Left ventricle myocardium inferior (tissue), 1 donor: Measurements from ENCODE around the gene CZIB. TPM values are rescaled to one million over a fixed set of nuclear protein-coding genes. Genes with fewer than 3 reads are reported as not detected.

Experiments used
- DNase-seq: peaks from one replicate; pipeline ENCODE4 v3.0.0-alpha.2; 2020
- H3K27ac ChIP-seq: fragments of 200-600 bp; replicated peaks from 2 replicates; pipeline ENCODE4 v1.8.0; 2021
- H3K27me3 ChIP-seq: fragments of 200-600 bp; 2 replicates; pipeline ENCODE4 v1.8.0; 2021; ENCODE audit warnings: low read depth
- H3K36me3 ChIP-seq: fragments of 200-600 bp; 2 replicates; pipeline ENCODE4 v1.8.0; 2021
- H3K4me1 ChIP-seq: fragments of 200-600 bp; 2 replicates; pipeline ENCODE4 v1.8.0; 2021
- H3K4me3 ChIP-seq: fragments of 200-600 bp; 2 replicates; pipeline ENCODE4 v1.8.0; 2021; ENCODE audit warnings: mild to moderate bottlenecking, moderate library complexity
- H3K9me3 ChIP-seq: fragments of 200-600 bp; replicated peaks from 2 replicates; pipeline ENCODE4 v1.8.0; 2021
- CTCF ChIP-seq: fragments of 200-600 bp; IDR thresholded peaks from 2 replicates; pipeline ENCODE4 v1.8.0; 2021; ENCODE audit warnings: antibody characterized with exemption, mild to moderate bottlenecking, borderline replicate concordance
- intact Hi-C: fragments of 100-400 bp; cut with micrococcal nuclease; formaldehyde crosslinking; loops from one replicate; pipeline ENCODE4 v1.11.0; 2022
- total RNA-seq: library from RNA; stranded (reverse); fragmentation: NEBNext Ultra II Directional; extraction: Animal tissue kit (Norgen Biotek cat#: 25700); gene quantifications from one replicate; pipeline ENCODE4 v1.2.1, GENCODE V29; 2021
- donor health status: DM: no; HTN: yes; CAD: no; lungs with severe emphysema.

CZIB gene
- total RNA-seq, 1 donor from 2014 or later = 61.1 TPM

DNA sequence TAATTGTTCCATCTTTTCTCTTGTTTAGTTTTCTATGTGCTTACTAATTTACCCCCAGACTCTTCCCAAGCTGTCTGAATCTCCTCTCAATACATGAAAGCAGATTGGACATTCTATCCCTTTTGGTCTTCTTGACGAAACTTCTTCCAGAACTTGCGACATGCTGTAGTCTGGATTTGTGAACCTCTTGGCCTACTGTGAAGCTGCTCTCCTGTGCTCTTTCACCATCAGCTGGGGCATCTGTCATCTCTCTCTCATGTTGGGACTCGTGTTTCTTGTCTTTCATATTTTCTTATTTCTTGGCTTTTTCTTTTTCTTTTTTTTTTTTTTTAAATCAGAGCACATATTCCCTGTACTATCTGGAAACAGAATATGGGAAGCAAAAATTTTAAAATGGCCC is 17.0 kb downstream of the CZIB start:
- Histone ChIP-seq H3K36me3 (peaks cover 73% of the 10 kb centered on the region), H3K4me1 (peaks cover 40% of the 10 kb centered on the region), H3K4me3 (no peak overlapping the region), H3K27ac (no peak overlapping the region), H3K27me3 (no peaks in the 10 kb centered on the region), H3K9me3 (peaks cover 8% of the 10 kb centered on the region)
- intact Hi-C loops = no loop called here
- no peak for DNase-seq
- TF ChIP-seq CTCF = no peak

DNA sequence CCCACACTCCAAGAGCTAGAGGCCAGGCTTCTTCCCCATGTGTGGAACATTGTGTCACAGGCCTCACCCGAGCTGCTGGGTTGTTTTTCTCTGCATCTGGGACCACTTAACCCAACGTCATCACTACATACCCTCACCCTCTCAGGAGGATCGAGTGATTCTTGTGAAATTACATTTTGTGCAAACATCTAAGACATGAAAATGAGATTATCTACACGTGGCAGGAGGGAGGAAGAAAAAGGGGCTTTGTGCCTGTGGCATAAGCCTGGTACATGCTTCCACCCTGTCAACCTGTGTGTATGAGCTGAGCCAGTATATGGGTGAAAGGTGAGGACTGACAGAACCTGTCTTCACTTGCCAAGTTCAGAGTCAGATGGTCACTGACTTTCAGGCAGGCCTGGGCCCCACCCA is 22.2 kb downstream of the CZIB start:
- Histone ChIP-seq H3K36me3 (peaks cover 24% of the 10 kb centered on the region), H3K27me3 (no peaks in the 10 kb centered on the region), H3K9me3 (no peaks in the 10 kb centered on the region), H3K4me3 (peak overlapping the region; percentile 87), H3K4me1 (peaks cover 61% of the 10 kb centered on the region), H3K27ac (peak overlapping the region; percentile 98)
- intact Hi-C loops = no loop called here
- TF ChIP-seq CTCF = no peak
- DNase-seq = no peak

DNA sequence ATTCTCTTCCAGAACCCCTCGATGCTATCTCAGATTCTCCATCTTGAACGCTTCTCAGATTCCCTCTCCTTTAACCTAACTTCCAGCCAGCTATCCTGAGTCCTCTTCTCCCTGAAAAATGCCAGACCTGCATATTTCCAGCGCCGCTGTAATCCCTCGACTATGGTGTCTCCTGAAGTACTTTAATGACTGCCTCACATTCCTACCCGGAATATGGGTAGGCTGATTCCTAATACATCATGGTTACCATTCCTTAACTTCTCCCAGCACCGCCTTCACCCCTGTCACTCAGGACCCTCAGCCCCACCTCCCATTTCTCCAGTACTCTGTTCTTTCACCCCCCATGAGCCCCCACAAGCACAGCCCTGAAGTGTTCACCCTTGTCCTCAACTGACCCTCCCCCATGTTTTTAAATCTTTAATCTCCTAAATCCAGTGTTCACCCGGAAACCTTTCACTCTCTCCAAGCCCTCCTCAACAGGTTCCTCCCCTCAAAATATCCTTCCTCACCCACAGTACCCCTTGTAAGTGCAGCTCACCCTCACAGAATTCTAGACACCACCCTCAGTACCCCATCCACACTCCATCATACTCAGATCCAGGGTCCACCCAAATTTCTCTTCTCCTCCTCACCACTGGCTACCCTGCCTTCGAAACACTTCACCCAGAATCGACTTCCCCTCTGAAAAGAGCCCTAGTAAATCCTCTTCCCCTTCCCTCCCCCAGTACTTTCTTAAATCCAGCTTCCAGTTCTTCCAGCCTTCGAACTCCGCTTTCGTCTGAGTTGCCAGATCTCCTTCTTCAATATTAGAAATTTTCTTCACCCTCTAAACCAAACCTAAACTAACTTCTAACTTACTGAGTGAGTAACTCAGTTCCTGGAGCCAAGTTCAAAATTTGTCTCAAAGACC is 22.9 kb downstream of the CZIB start:
- intact Hi-C loops = no loop called here

GRCh38 chr1:53196485-53197290 is 23.7 kb downstream of the CZIB start, which contains the start of gene CPT2:
Gene CPT2, plus strand, starts transcription at chr1:53196824. Its CDS starts 120 bp downstream, at chr1:53196944.
- peak; percentile 95 for DNase-seq
- peak within 1 kb of the TSS; percentile 87 for H3K4me3 ChIP-seq
- H3K36me3 ChIP-seq = peaks cover 9% of the 10 kb centered on the region
- peaks cover 61% of the 10 kb centered on the region for H3K4me1 ChIP-seq
- H3K27me3 ChIP-seq = no peaks in the 10 kb centered on the region
- intact Hi-C loops = no loop called here
- H3K27ac ChIP-seq = peak within 1 kb of the TSS; percentile 98
- H3K9me3 ChIP-seq = no peaks in the 10 kb centered on the region
- TF ChIP-seq CTCF = peak; percentile 25

More for the DNA sequence above, 22.9 kb downstream of the CZIB start:
- Histone ChIP-seq H3K27ac (peak overlapping the region; percentile 98), H3K36me3 (peaks cover 17% of the 10 kb centered on the region), H3K4me3 (peak overlapping the region; percentile 87), H3K9me3 (no peaks in the 10 kb centered on the region), H3K4me1 (peaks cover 61% of the 10 kb centered on the region), H3K27me3 (no peaks in the 10 kb centered on the region)
- no peak for TF ChIP-seq CTCF
- no peak for DNase-seq

DNA sequence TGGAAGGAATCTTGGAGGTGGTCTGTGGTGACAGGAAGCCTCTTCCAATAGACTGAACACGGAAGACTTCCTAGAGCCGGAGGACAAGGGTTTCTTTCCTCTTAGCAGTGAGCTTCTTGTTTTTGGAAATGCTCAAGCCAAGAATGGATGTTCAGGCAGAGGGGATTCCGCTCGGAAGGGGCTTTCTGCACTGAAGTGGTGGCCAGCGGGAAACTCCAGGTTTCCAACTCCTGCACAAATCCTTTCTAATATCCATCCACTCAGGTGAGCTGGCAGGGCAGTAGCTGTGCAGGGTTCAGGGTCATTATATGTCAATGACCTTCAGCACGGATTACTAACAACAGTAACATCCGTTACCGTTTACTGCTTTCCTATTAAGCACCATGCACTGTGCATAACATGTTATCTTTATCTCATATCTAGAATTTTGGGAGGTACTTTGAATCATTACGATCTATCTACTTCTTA is 24.4 kb downstream of the CZIB start:
- TF ChIP-seq CTCF = no peak
- intact Hi-C loops = no loop called here
- no peak for DNase-seq
- Histone ChIP-seq H3K4me1 (peaks cover 56% of the 10 kb centered on the region), H3K36me3 (peaks cover 3% of the 10 kb centered on the region), H3K4me3 (peak overlapping the region; percentile 87), H3K27ac (peak overlapping the region; percentile 98), H3K9me3 (no peaks in the 10 kb centered on the region), H3K27me3 (no peaks in the 10 kb centered on the region)
